ENCODE results near the gene ACAP2. TPM values are rescaled to one million over a fixed set of nuclear protein-coding genes. Genes with fewer than 3 reads are reported as not detected.
A peak's percentile ranks its signal among the peaks of the same experiment; 100 is the strongest.

The ACAP2 gene
- total RNA-seq, 1 donor from 2014 or later, result 61.2 TPM

- Mint-ChIP-seq H3K27me3 (ENCODE audit: unreplicated experiment) (peaks cover 5% of the 10 kb centered on the region), H3K4me3 (ENCODE audit: unreplicated experiment) (no peak overlapping the region), H3K27ac (ENCODE audit: unreplicated experiment) (peak overlapping the region; percentile 30), H3K4me1 (ENCODE audit: unreplicated experiment) (peaks cover 48% of the 10 kb centered on the region), H3K36me3 (ENCODE audit: low read depth, unreplicated experiment) (no peaks in the 10 kb centered on the region), H3K9me3 (ENCODE audit: unreplicated experiment) (no peaks in the 10 kb centered on the region)
- TF ChIP-seq CTCF (IDR thresholded peaks at IDR 0.05; ENCODE audit: unreplicated experiment), result no peak
- DNase-seq (ENCODE audit: low spot score), result no peak
These were observed 188.8 kb downstream of the ACAP2 start for GRCh38 chr3:195253923-195254432.

- Mint-ChIP-seq H3K27ac (ENCODE audit: unreplicated experiment) (no peak overlapping the region), H3K4me1 (ENCODE audit: unreplicated experiment) (peaks cover 51% of the 10 kb centered on the region)
These were observed 191.3 kb downstream of the ACAP2 start for GRCh38 chr3:195251336-195252065.

GRCh38 chr3:195250473-195251251 is 192.2 kb downstream of the ACAP2 start:
- Mint-ChIP-seq H3K27me3 (ENCODE audit: unreplicated experiment) (peaks cover 9% of the 10 kb centered on the region), H3K4me1 (ENCODE audit: unreplicated experiment) (peaks cover 47% of the 10 kb centered on the region), H3K4me3 (ENCODE audit: unreplicated experiment) (no peak overlapping the region), H3K9me3 (ENCODE audit: unreplicated experiment) (no peaks in the 10 kb centered on the region), H3K27ac (ENCODE audit: unreplicated experiment) (no peak overlapping the region), H3K36me3 (ENCODE audit: low read depth, unreplicated experiment) (peaks cover 18% of the 10 kb centered on the region)
- no peak for DNase-seq (ENCODE audit: low spot score)
- TF ChIP-seq CTCF (IDR thresholded peaks at IDR 0.05; ENCODE audit: unreplicated experiment), result no peak

More at GRCh38 chr3:195251336-195252065, 191.3 kb downstream of the ACAP2 start:
- peaks cover 11% of the 10 kb centered on the region for H3K36me3 Mint-ChIP-seq (ENCODE audit: low read depth, unreplicated experiment)
- peaks cover 9% of the 10 kb centered on the region for H3K27me3 Mint-ChIP-seq (ENCODE audit: unreplicated experiment)
- H3K4me3 Mint-ChIP-seq (ENCODE audit: unreplicated experiment), result no peak overlapping the region
- H3K9me3 Mint-ChIP-seq (ENCODE audit: unreplicated experiment), result no peaks in the 10 kb centered on the region
- no peak for DNase-seq (ENCODE audit: low spot score)
- TF ChIP-seq CTCF (IDR thresholded peaks at IDR 0.05; ENCODE audit: unreplicated experiment), result no peak

- peaks cover 9% of the 10 kb centered on the region for H3K27me3 Mint-ChIP-seq (ENCODE audit: unreplicated experiment)
- no peak for DNase-seq (ENCODE audit: low spot score)
- H3K27ac Mint-ChIP-seq (ENCODE audit: unreplicated experiment), result no peak overlapping the region
- peaks cover 47% of the 10 kb centered on the region for H3K4me1 Mint-ChIP-seq (ENCODE audit: unreplicated experiment)
- no peak overlapping the region for H3K4me3 Mint-ChIP-seq (ENCODE audit: unreplicated experiment)
- no peaks in the 10 kb centered on the region for H3K9me3 Mint-ChIP-seq (ENCODE audit: unreplicated experiment)
- peaks cover 19% of the 10 kb centered on the region for H3K36me3 Mint-ChIP-seq (ENCODE audit: low read depth, unreplicated experiment)
- TF ChIP-seq CTCF (IDR thresholded peaks at IDR 0.05; ENCODE audit: unreplicated experiment), result no peak
These were observed 192.9 kb downstream of the ACAP2 start for GRCh38 chr3:195249858-195250464.
